A673 (cell line): ENCODE measurements around the gene TENM4.

ENCODE experiments used
- EZH2 ChIP-seq: fragments of 200-600 bp; sonication (generic); IDR thresholded peaks from 2 replicates; pipeline ENCODE4 v1.6.1; 2017; ENCODE audit warnings: borderline replicate concordance, low read depth, mild to moderate bottlenecking, mixed read lengths, antibody characterized with exemption, low read length; ENCODE audit not compliant: poor library complexity, severe bottlenecking
- TF ChIP-seq, protein P1 (sequence below): fragments of 300-800, 200-600 bp; sonication (generic); conservative IDR thresholded peaks from 2 replicates; pipeline ENCODE4 v1.5.1; 2017; ENCODE audit warnings: low read depth, mild to moderate bottlenecking, antibody characterized with exemption, low read length, moderate library complexity, mixed read lengths

DNA sequence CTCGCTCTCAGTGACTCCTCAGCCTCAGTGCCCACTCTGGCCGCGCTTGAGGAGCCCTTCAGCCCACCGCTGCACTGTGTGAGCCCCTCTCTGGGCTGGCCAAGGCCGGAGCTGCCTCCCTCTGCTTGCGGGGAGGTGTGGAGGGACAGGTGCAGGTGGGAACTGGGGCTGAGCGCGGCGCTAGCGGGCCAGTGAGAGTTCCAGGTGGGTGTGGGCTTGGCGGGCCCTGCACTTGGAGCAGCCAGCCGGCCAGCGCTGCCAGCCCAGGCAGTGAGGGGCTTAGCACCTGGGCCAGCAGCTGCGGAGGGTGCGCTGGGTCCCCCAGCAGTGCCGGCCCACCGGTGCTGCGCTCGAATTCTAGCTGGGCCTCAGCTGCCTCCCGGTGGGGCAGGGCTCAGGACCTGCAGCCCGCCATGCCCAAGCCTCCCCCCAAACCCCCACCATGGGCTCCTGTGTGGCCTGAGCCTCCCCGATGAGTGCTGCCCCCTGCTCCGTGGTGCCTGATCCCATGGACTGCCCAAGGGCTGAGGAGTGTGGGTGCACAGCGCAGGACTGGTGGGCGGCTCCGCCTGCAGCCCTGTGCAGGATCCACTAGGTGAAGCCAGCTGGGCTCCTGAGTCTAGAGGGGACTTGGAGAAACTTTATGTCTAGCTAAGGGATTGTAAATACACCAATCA lies 802.0 kb downstream of the TENM4 start:
- TF ChIP-seq, protein P1, sequence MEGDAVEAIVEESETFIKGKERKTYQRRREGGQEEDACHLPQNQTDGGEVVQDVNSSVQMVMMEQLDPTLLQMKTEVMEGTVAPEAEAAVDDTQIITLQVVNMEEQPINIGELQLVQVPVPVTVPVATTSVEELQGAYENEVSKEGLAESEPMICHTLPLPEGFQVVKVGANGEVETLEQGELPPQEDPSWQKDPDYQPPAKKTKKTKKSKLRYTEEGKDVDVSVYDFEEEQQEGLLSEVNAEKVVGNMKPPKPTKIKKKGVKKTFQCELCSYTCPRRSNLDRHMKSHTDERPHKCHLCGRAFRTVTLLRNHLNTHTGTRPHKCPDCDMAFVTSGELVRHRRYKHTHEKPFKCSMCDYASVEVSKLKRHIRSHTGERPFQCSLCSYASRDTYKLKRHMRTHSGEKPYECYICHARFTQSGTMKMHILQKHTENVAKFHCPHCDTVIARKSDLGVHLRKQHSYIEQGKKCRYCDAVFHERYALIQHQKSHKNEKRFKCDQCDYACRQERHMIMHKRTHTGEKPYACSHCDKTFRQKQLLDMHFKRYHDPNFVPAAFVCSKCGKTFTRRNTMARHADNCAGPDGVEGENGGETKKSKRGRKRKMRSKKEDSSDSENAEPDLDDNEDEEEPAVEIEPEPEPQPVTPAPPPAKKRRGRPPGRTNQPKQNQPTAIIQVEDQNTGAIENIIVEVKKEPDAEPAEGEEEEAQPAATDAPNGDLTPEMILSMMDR, result no peak
- TF ChIP-seq EZH2, result no peak
